ENCODE results near the gene PRKG1.
A peak's percentile ranks its signal among the peaks of the same experiment; 100 is the strongest.

PRKG1 gene

GRCh38 chr10:51910596-51910995, 836.3 kb downstream of the PRKG1 start:
- FAIRE-seq, result no peak

- no peak for FAIRE-seq
These were observed 837.4 kb downstream of the PRKG1 start for GRCh38 chr10:51911723-51912122.

DNA sequence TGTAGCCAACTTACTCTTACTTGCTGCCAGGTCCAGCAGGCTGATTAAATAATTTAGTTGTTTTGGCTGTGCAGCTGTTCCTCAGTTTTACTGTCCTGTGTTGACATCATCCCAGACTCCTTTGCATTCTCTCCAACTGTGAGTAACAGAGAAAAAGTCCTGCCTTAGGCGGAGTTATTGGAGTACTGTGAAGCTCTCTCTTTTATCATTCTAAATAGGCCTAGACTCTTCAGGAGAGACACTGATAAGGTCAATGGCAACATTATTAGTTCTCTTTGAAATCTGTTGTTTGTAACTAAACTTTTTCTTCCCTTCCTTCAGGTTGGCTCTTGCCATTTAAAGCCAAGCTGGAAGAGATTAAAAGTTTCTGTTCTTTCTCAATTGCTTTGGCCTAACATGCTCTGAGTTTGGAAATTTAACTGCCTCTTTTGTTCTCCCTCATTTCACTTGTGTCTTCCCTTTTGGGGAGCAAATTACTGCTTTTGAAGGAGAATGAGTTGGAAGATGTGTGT, 840.8 kb downstream of the PRKG1 start:
- no peak for FAIRE-seq

- no peak for FAIRE-seq
These were observed 844.2 kb downstream of the PRKG1 start for GRCh38 chr10:51918440-51918839.

- no peak for FAIRE-seq
These were observed 844.6 kb downstream of the PRKG1 start for GRCh38 chr10:51918884-51919325.

DNA sequence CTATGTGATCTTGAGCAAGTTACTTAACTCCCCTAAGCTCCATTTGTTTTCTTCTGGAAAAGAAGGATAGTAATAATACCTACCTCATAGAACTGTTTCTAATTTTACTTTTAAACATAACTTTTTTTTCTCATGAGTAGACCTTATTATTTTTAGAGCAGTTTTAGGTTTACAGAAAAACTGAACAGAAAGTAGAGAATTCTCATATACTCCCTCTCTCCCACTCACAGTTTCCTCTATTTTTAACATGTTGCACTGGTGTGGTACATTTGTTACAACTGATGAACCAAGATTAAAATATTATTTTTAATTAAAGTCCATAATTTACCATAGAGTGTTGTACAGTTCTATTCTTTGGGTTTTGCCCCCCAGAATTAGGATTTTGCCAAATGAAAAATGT, 846.4 kb downstream of the PRKG1 start:
- FAIRE-seq, result no peak

DNA sequence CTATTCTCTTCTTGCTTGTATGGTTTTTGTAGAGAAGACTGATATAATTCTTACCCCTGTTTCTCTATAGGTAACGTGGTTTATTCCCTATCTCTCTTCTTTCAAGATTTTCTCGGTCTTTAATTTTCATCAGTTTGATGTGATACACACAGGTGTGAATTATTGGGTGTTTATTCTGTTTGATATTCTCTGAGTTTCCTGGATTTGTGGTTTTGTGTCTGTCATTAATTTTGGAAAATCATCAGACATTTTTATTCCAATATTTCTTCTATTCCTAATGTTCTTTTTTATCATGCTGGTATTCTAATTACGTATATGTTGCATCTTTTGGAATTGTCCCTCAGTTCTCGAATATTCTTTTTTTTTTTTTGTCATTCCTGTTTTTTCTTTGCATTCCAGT, 850.1 kb downstream of the PRKG1 start:
- no peak for FAIRE-seq

DNA sequence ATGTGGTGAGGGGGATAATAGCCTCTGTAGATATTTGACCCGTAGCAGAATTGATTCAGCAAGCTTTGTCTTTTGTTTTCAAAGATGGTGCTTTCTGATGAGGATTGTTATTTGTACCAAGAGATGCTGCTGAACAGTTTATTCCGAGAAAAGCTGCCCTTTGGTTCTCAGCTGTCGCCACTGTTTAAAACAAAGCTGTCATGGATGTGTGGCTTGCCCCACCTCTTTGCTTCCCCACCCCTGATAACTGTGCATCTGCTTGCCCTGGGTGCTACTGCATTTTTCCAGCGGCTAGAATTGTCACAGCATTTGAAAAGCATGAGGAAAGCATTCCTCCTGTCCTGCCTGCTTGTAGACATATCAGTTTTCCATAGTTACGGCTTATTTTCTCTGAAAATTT, 852.0 kb downstream of the PRKG1 start:
- FAIRE-seq, result no peak

- no peak for FAIRE-seq
These were observed 853.9 kb downstream of the PRKG1 start for GRCh38 chr10:51928162-51928561.

- no peak for FAIRE-seq
These were observed 858.2 kb downstream of the PRKG1 start for GRCh38 chr10:51932530-51932929.

GRCh38 chr10:51934373-51934772, 860.1 kb downstream of the PRKG1 start:
- FAIRE-seq, result no peak

- FAIRE-seq, result no peak
These were observed 861.1 kb downstream of the PRKG1 start for GRCh38 chr10:51935341-51935740.

DNA sequence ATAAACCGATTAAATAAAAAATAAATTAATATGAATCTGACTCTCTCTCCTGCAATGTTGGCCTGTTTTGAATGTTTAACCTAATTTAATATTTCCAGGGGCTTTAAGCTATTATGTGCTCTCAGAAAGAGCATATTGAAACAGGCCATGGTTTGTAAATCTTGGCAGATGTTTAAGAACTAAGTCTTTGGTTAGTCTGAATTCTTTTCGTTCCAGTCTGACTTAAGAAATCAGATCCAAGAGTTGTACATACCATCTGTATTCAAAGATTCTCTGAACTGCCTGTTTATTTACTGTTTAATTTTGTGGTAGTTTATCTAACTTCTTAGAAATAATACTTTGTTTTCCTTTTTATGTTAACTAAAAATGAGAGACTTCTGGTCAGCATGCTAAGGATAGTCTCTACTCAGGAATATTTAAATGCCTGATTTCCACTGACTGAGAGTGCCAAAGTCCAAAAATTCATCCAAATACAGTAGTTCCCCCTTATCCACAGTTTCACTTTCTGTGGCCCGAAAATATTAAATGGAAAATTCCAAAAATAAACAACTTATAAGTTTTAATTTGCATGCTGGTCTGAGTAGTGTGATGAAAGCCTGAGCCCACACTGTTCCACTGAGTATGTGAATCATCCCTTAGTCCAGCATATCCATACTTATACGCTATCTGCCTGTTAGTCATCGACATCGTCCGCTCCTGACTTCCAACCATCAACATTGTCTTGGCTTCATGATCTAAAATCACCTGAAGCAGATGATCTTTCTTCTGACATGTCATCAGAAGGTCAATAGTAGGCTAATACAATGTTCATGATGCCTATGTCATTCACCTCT, 863.2 kb downstream of the PRKG1 start:
- FAIRE-seq, result no peak

DNA sequence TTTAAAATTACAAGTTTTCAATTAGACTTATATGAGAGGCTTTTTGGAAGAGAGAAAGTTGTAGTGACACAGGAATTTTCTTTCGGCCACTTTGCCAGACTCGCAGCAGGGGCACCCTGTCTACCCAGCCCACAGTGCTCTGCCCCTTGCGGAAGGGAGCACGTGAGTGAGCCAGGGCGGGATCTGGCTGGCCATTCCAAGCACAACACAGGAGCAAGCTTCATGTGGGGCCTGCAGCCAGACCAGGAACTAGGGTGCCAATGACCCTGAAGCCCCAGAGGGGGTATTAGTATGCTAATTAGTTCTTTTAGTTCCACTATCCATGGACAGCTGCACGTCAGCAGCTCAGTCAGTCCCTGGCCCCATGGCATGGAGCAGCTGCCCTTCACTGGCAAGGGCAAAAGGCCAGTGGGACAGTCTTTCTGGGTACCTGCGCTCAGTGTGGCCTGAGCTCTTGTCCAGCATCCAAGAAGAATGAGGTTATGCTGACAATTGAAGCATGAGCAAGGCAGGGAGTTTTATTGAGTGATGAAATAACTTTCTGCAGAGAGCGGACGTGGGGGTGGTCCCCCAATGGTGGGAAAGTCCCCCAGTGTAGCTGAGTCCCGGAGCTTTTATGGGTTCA, 876.2 kb downstream of the PRKG1 start:
- FAIRE-seq, result no peak

DNA sequence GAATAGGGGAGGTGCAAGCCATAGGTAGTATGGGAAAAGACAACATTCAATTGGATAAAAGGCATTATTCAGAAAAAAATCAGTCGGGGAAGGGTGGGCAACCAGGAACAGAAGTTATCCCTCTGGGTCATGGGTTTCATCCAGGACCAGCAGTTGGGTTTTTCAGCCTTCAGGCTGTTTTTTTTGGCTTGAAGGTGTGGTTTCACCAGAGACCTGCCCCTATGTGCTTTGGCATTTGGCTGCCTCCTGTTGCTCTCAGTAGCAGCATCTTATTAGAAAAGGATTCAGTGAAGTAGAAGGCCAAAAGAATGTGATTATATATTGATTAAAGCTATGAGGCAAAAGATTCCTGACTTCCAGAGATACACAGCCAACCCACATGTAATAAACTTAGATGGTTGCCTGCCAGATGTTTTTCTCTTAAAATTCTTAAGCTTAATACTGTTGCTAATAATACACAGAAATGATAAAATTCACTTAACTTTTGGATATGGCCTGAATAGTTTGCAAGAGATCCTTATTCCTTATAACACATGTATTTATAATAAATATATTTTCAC, 876.8 kb downstream of the PRKG1 start:
- no peak for FAIRE-seq

GRCh38 chr10:51951601-51952000, 877.3 kb downstream of the PRKG1 start:
- FAIRE-seq, result no peak

GRCh38 chr10:51952056-51952455, 877.8 kb downstream of the PRKG1 start:
- FAIRE-seq, result no peak

DNA sequence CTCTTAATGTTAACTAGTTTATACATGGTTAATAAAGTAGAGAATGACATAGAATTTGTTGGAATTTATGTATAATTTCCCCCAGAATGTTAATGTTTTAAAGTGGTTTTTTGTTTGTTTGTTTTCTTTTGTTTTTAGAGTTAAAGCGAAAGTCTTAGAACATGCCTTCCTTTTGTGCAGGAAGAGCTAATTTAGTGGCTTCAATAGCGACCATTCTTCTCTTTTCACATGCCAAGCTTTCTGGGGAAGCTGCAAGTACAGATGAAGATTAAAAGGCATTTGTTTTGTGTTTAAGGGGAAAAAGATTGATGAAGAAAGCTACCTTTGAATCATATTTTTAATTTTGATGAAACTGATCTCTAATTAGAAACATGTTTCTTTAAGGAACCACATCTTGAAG, 881.4 kb downstream of the PRKG1 start:
- FAIRE-seq, result no peak

DNA sequence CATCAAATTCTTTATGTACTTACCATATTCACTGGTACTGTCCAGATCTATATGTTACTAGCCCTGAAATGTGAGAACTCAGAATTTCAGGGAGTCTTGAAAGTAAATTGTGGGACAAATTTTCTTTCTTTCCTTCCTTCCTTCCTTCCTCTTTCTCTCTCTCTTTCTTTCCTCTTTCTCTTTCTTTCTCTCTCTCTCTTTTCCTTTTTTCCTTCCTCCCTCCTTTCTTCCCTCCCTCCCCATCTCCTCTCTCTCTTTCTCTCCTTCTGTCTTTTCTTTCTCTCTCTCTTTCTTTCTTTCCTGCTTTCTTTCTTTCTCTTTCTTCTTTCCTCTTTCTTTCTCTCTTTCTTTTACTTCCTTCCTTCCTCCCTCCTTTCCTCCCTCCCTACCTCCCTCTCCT, 882.5 kb downstream of the PRKG1 start:
- FAIRE-seq, result no peak

GRCh38 chr10:51960494-51960895, 886.2 kb downstream of the PRKG1 start:
- FAIRE-seq, result peak; percentile 66

- no peak for FAIRE-seq
These were observed 887.1 kb downstream of the PRKG1 start for GRCh38 chr10:51961401-51961800.

GRCh38 chr10:51964630-51965029, 890.3 kb downstream of the PRKG1 start:
- no peak for FAIRE-seq

DNA sequence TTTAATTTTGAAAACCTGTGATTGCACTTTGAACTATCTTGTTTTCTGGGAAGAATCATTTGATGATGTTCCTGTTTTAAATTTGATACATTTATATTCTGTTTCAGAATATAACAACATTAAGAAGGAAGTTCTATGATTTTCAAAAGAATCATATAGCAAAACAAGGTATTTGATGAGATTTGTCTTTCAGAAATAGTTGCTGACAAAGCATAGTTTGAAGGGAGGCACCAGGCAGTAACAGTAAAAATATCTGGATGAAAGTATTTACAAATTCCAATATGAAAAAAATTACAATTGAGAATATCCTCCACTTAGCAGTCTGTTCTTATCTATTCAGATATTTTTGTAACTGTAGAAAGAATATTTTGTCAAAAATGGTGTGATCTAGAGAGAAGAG, 891.2 kb downstream of the PRKG1 start:
- FAIRE-seq, result no peak

DNA sequence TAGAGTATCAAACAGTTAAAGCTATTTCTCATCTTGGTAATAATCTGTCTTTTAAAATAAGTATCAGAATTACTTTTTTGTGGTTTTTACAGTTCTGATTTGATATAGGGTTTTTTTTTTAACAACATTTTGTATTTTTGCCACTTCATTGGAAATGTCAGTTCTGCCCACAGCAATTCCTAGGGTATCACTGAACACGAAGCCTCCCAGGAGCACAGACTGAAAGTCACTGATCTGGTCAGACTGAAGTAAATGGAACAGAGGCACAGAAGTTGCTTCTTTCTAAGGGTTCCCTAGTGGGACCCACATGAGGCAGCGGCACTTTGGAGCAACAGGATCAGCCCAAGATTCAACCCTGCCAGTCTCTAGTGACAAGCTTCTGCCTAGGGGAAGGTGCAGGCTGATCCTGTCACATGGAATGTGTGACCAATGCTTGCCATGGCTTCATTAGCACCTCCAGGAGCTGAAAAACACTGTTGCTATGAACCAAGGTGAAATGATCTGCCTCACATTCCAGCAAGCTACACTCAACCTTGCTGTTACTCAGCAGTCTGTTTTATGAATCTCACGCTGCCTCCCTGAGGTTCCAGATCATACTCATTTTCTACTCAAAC, 898.6 kb downstream of the PRKG1 start:
- FAIRE-seq, result no peak
